Nephron progenitor cell (in vitro differentiated cells): Measurements from ENCODE around the gene ZNF462.

Experiments
- DNase-seq: peaks from one replicate; pipeline ENCODE4 v3.0.0; 2021
- H3K27ac Mint-ChIP-seq: 2 replicates; pipeline ENCODE4 v1.8.0; 2021; ENCODE audit warnings: mild to moderate bottlenecking, moderate library complexity, mixed read lengths
- H3K27me3 Mint-ChIP-seq: 2 replicates; pipeline ENCODE4 v1.8.0; 2021; ENCODE audit warnings: mild to moderate bottlenecking, low read depth, mixed read lengths; ENCODE audit not compliant: poor library complexity
- H3K36me3 Mint-ChIP-seq: 2 replicates; pipeline ENCODE4 v1.8.0; 2021; ENCODE audit warnings: low read depth, mixed read lengths
- H3K4me1 Mint-ChIP-seq: 2 replicates; pipeline ENCODE4 v1.8.0; 2021; ENCODE audit warnings: mixed read lengths
- H3K4me3 Mint-ChIP-seq: 2 replicates; pipeline ENCODE4 v1.8.0; 2021; ENCODE audit warnings: mild to moderate bottlenecking, moderate library complexity, mixed read lengths
- H3K9me3 Mint-ChIP-seq: 2 replicates; pipeline ENCODE4 v1.8.0; 2021; ENCODE audit warnings: mild to moderate bottlenecking, moderate library complexity, mixed read lengths
- TF ChIP-seq, protein P1 (sequence below): fragments of 200-600 bp; sonication (generic); IDR thresholded peaks from 2 replicates; pipeline ENCODE4 v1.5.0; 2021; ENCODE audit warnings: antibody characterized with exemption

ZNF462 gene

DNA sequence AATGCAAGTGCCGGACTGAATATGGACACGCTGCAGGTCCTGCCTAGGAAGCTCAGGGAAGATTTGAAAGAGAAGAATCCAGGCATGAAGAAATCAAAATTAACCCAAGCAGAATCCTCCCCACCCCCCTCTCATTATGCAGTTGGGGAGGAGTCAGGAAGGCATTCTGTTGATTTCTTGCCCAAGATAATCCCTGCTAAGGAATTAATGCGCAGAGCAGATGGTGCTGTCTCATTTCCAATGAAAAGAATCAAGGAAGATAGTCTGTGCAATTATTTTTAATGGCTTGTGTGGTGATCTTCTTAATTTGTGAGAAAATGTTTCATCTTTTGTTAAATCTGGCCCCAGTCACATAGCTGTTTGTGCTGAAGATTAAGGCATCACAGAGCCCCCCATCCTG lies 145.0 kb downstream of the ZNF462 start:
- no peak for DNase-seq
- H3K27ac Mint-ChIP-seq = peak overlapping the region; percentile 54
- no peaks in the 10 kb centered on the region for H3K27me3 Mint-ChIP-seq
- peaks cover 99% of the 10 kb centered on the region for H3K36me3 Mint-ChIP-seq
- peaks cover 5% of the 10 kb centered on the region for H3K4me1 Mint-ChIP-seq
- H3K4me3 Mint-ChIP-seq = no peak overlapping the region
- TF ChIP-seq, protein P1, sequence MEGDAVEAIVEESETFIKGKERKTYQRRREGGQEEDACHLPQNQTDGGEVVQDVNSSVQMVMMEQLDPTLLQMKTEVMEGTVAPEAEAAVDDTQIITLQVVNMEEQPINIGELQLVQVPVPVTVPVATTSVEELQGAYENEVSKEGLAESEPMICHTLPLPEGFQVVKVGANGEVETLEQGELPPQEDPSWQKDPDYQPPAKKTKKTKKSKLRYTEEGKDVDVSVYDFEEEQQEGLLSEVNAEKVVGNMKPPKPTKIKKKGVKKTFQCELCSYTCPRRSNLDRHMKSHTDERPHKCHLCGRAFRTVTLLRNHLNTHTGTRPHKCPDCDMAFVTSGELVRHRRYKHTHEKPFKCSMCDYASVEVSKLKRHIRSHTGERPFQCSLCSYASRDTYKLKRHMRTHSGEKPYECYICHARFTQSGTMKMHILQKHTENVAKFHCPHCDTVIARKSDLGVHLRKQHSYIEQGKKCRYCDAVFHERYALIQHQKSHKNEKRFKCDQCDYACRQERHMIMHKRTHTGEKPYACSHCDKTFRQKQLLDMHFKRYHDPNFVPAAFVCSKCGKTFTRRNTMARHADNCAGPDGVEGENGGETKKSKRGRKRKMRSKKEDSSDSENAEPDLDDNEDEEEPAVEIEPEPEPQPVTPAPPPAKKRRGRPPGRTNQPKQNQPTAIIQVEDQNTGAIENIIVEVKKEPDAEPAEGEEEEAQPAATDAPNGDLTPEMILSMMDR = no peak
- H3K9me3 Mint-ChIP-seq = peaks cover 16% of the 10 kb centered on the region

DNA sequence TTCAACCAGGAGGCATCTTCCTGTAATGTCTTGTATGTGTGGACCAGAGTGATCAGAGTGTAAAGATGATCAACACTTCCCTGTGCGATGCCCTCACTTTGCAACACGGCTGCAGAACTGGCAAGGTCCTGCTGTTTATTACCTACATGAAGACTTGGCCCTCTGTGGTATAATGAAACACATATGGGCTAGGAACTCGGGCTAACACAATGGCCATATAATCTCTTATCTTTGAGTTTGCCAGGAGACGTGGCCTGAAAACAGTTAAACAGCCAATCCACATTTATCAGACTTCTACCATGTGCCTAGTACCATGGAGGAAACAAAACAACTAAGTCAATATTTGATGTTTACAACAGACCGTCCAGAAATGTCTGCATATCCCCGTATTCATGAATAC lies 145.5 kb downstream of the ZNF462 start:
- Mint-ChIP-seq H3K9me3 (peaks cover 16% of the 10 kb centered on the region), H3K4me1 (peaks cover 5% of the 10 kb centered on the region), H3K27me3 (no peaks in the 10 kb centered on the region), H3K27ac (peak overlapping the region; percentile 77), H3K36me3 (peaks cover 99% of the 10 kb centered on the region), H3K4me3 (no peak overlapping the region)
- TF ChIP-seq, protein P1 = no peak
- DNase-seq = no peak

DNA sequence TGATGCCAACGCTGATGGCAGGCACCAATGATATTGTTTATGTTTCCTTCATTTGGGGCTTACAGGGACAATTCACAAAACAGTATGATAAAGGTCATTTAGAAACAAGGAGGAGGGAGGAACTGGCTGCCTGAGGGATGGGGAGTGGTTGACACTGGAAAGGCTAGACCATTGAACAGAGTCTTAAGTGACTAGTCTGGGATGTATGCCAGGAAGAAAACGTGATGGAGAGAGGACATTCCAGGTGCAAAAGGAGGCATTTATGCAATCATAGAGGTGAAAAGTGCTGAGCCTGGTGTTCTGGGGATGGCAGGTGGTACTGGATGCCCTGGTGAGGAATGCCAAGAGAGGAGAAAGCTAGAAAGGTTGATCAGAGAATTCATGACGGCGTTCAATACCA lies 153.4 kb downstream of the ZNF462 start:
- TF ChIP-seq, protein P1 = no peak
- Mint-ChIP-seq H3K9me3 (peaks cover 23% of the 10 kb centered on the region), H3K4me1 (peaks cover 15% of the 10 kb centered on the region), H3K27ac (no peak overlapping the region), H3K36me3 (peaks cover 33% of the 10 kb centered on the region), H3K27me3 (no peaks in the 10 kb centered on the region), H3K4me3 (no peak overlapping the region)
- no peak for DNase-seq

DNA sequence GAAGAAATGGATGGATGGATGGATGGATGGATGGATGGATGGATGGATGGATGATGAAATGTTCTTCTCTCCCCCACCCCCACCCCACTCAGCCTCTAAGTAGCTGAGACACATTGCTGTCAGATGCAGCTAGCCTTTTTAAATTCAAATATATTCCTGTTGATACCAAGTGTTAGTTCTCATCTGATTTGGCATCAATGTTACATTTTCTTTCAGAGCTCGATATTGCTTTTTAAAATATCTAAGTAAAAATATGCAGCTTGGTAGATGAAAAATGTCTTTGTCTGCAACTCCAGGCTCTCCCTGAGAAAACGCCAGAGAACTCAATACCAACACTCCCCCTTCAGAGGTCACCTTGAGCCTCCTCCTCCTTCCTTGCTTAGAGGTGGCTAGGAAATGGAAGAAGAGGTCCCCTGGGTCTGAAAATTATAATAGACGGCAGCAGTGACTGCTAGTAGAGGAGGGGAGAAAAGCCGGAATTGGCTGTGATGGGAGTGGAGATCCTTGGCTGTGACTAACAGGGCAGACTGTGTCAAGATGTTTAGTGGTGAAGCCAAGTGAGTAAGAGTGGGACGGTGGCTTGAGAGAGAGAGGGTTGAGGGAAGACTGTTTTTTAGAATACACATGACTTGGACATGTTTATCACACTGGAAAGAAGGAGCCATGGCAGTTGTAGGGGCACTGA lies 156.0 kb downstream of the ZNF462 start:
- H3K4me3 Mint-ChIP-seq = no peak overlapping the region
- TF ChIP-seq, protein P1 = no peak
- peaks cover 23% of the 10 kb centered on the region for H3K9me3 Mint-ChIP-seq
- H3K27me3 Mint-ChIP-seq = peaks cover under 1% of the 10 kb centered on the region
- H3K4me1 Mint-ChIP-seq = peaks cover 10% of the 10 kb centered on the region
- peaks cover 8% of the 10 kb centered on the region for H3K36me3 Mint-ChIP-seq
- H3K27ac Mint-ChIP-seq = no peak overlapping the region
- DNase-seq = no peak

DNA sequence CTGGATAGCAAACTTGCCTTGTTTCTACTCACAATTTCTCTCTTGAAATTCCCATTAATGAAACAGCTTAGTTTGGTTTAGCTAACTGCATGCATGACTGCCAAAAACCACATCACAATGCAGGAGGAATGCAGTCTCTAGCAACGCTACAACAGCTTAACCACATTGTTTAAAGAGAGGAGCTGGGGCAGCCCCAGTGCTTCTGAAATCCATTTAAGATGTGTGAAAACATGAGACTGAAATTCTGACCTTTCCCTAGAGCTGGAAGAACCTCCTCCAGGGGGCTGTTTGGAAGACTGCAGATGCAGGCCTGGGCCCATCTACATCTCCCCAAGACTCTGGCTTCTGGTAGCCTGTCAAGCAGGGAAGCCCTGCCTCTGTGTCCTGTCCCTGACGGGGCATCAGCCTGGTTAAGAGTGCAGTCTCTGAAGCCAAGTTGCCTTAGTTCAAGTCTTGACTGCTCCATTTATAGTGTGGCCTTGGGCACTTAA lies 157.1 kb downstream of the ZNF462 start:
- Mint-ChIP-seq H3K27ac (no peak overlapping the region), H3K4me3 (no peak overlapping the region), H3K9me3 (peaks cover 23% of the 10 kb centered on the region), H3K27me3 (peaks cover 3% of the 10 kb centered on the region), H3K36me3 (peaks cover 5% of the 10 kb centered on the region), H3K4me1 (peaks cover 10% of the 10 kb centered on the region)
- DNase-seq = no peak
- TF ChIP-seq, protein P1 = no peak

DNA sequence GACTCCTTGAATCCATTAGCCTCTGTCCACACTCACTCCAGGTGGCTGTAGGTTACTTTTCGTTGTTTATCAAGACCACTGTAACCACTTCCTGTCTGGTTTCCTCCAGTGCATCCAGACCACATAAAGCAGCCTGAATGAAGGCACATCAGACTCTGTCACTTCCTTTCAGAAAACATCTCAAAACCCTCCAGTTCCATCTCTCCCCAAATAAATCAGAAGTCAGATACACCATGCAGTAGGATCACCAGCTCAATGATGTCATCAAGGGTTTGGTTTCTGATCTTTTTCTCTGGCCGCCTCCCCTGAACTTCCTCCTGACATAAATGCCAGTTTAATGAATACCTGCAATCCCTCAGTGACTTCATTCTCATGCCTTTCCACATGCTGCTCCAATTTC lies 161.2 kb downstream of the ZNF462 start:
- no peaks in the 10 kb centered on the region for H3K36me3 Mint-ChIP-seq
- H3K4me1 Mint-ChIP-seq = peaks cover 8% of the 10 kb centered on the region
- peaks cover 3% of the 10 kb centered on the region for H3K9me3 Mint-ChIP-seq
- TF ChIP-seq, protein P1 = no peak
- no peak overlapping the region for H3K27ac Mint-ChIP-seq
- DNase-seq = no peak
- H3K27me3 Mint-ChIP-seq = peaks cover 3% of the 10 kb centered on the region
- H3K4me3 Mint-ChIP-seq = no peak overlapping the region
